Activated CD8-positive, alpha-beta memory T cell treated with anti-CD3 and anti-CD28 coated beads, Interleukin-2, amount 50 U/mL, for 4 hours (primary cell): ENCODE results near the gene LATS1.
A peak's percentile ranks its signal among the peaks of the same experiment; 100 is the strongest.

Experiments
- DNase-seq: peaks from one replicate; pipeline ENCODE4 v3.0.0-alpha.2; 2020

LATS1 gene

GRCh38 chr6:149648148-149649145, 69.5 kb downstream of the LATS1 start, which contains the start of gene KATNA1:
Gene KATNA1 (minus strand): TSS chr6:149648714. CDS start chr6:149638547, 10,167 bp downstream.
- DNase-seq, result peak; percentile 87

- DNase-seq, result no peak
Measured at GRCh38 chr6:149646599-149646998, 71.3 kb downstream of the LATS1 start.

GRCh38 chr6:149642829-149643580, 74.9 kb downstream of the LATS1 start:
- DNase-seq, result no peak

GRCh38 chr6:149636124-149636523, 81.8 kb downstream of the LATS1 start:
- DNase-seq, result no peak

- DNase-seq, result no peak
Measured at GRCh38 chr6:149634315-149634714, 83.6 kb downstream of the LATS1 start.

- DNase-seq, result no peak
Measured at GRCh38 chr6:149628875-149629510, 88.9 kb downstream of the LATS1 start.

- DNase-seq, result no peak
Measured at GRCh38 chr6:149627672-149628071, 90.2 kb downstream of the LATS1 start.

- DNase-seq, result no peak
Measured at GRCh38 chr6:149615805-149616204, 102.1 kb downstream of the LATS1 start.

GRCh38 chr6:149614337-149614736, 103.6 kb downstream of the LATS1 start:
- no peak for DNase-seq

- DNase-seq, result no peak
Measured at GRCh38 chr6:149608381-149608982, 109.4 kb downstream of the LATS1 start.
